Panc1 (cell line): ENCODE data around the gene LIPA. TPM values are rescaled to one million over a fixed set of nuclear protein-coding genes. Genes with fewer than 3 reads are reported as not detected.
A peak's percentile ranks its signal among the peaks of the same experiment; 100 is the strongest.

ENCODE experiments used
- ATAC-seq: fragments of 200-7000 bp; cut with Tn5 transposase; 2 replicates; pipeline ENCODE4 v1.9.1; 2020; ENCODE audit warnings: mild to moderate bottlenecking, moderate library complexity
- BruUV-seq: library from RNA; stranded (reverse); fragments of 400-500 nt; replicated peaks from 2 replicates; lab custom pipeline; 2021; lab: Mats Ljungman, UMichigan
- CTCF ChIA-PET: fragments of 300-600 bp; sonication (Branson Sonifier 250); formaldehyde crosslinking; loops from one replicate; lab custom pipeline; 2022; ENCODE audit warnings: antibody characterized with exemption; lab: Charles Lee
- POLR2A ChIA-PET: fragments of 300-600 bp; sonication (Branson Sonifier 250); formaldehyde crosslinking; loops from one replicate; lab custom pipeline; 2022; ENCODE audit warnings: antibody characterized with exemption; lab: Charles Lee
- DNase-seq: peaks from one replicate; pipeline ENCODE4 v3.0.0-alpha.2; 2010; ENCODE audit warnings: low read depth, low spot score
- H3K27ac ChIP-seq: 2 replicates; pipeline ENCODE4 v1.5.1; 2011; ENCODE audit warnings: mild to moderate bottlenecking, low read length, inconsistent platforms
- H3K27me3 ChIP-seq: fragments of 200-500 bp; sonication (Bioruptor generic); 2 replicates; pipeline ENCODE4 v1.6.0; 2014; ENCODE audit warnings: low read length, inconsistent platforms; ENCODE audit not compliant: control insufficient read depth, insufficient read depth
- H3K36me3 ChIP-seq: fragments of 200-500 bp; sonication (Bioruptor generic); 2 replicates; pipeline ENCODE4 v1.5.1; 2014; ENCODE audit warnings: inconsistent platforms, mild to moderate bottlenecking, low read length, moderate library complexity; ENCODE audit not compliant: control insufficient read depth, insufficient read depth
- H3K4me1 ChIP-seq: 2 replicates; pipeline ENCODE4 v1.5.1; 2011; ENCODE audit warnings: inconsistent platforms, mild to moderate bottlenecking, low read length, moderate library complexity; ENCODE audit not compliant: control insufficient read depth, insufficient read depth
- H3K4me3 ChIP-seq, 2 experiments: 2 replicates each; pipeline ENCODE4 v1.5.1; 2011 to 2012; ENCODE audit warnings: low read depth in 2 of 2, low read length in 2 of 2, mild to moderate bottlenecking in 2 of 2, inconsistent platforms in 1 of 2, moderate library complexity in 1 of 2
- H3K9me3 ChIP-seq: fragments of 200-500 bp; sonication (Bioruptor generic); 2 replicates; pipeline ENCODE4 v1.5.1; 2014; ENCODE audit warnings: low read depth, mild to moderate bottlenecking, inconsistent platforms, low read length, moderate library complexity; ENCODE audit not compliant: control insufficient read depth, insufficient read depth
- CTCF ChIP-seq: fragments of 450-650 bp; IDR thresholded peaks from 2 replicates; pipeline ENCODE4 v1.5.1; 2017; ENCODE audit warnings: mild to moderate bottlenecking
- POLR2AphosphoS5 ChIP-seq: IDR thresholded peaks from 2 replicates; pipeline ENCODE4 v1.6.1; 2012; ENCODE audit warnings: mild to moderate bottlenecking, low read depth, low read length, moderate library complexity
- SIN3A ChIP-seq: IDR thresholded peaks from 2 replicates; pipeline ENCODE4 v1.6.1; 2012; ENCODE audit warnings: low read depth, mild to moderate bottlenecking, low read length, moderate library complexity, borderline replicate concordance; ENCODE audit not compliant: insufficient read depth
- TCF7L2 ChIP-seq: IDR thresholded peaks from 2 replicates; pipeline ENCODE4 v1.6.1; 2011; ENCODE audit warnings: mild to moderate bottlenecking, low read depth, low read length, inconsistent platforms
- in situ Hi-C: cut with HindIII; loops from 2 replicates; pipeline ENCODE4 v1.10.0; 2016; ENCODE audit warnings: low sequenced_read_pairs, low pct_unique_long_range_greater_than_20kb
- intact Hi-C: fragments of 100-400 bp; cut with micrococcal nuclease; formaldehyde crosslinking; loops from one replicate; pipeline ENCODE4 v1.10.0; 2022; ENCODE audit not compliant: unreplicated experiment
- total RNA-seq: library from RNA; stranded (reverse); gene quantifications from one replicate; pipeline ENCODE4 v1.2.1, GENCODE V29; 2021; ENCODE audit not compliant: unreplicated experiment
- TF ChIP-seq, protein P1 (sequence below), 2 experiments: IDR thresholded peaks; 2 replicates each; pipeline ENCODE4 v1.6.1; 2011 to 2012; ENCODE audit warnings: low read depth in 2 of 2, control low read depth in 1 of 2, low read length in 1 of 2, mild to moderate bottlenecking in 1 of 2, moderate library complexity in 1 of 2; ENCODE audit not compliant: insufficient read depth in 1 of 2

LIPA gene
- total RNA-seq, 1 experiment from 2014 or later, result 172 TPM

GRCh38 chr10:89206402-89207180 is 45.0 kb downstream of the LIPA start:
- Histone ChIP-seq H3K4me3 (peak overlapping the region; percentile 40 to 61), H3K36me3 (no peaks in the 10 kb centered on the region), H3K4me1 (no peaks in the 10 kb centered on the region), H3K9me3 (no peaks in the 10 kb centered on the region), H3K27ac (no peak overlapping the region), H3K27me3 (peaks cover 25% of the 10 kb centered on the region)
- CTCF ChIA-PET, result interaction anchor here (0.6 kb wide), 1 partner anchor 274 kb away, joined by 3 read pairs; no protein-coding TSS in a partner anchor
- DNase-seq (no peak), ATAC-seq (peak; percentile 55)
- TF ChIP-seq POLR2AphosphoS5, result no peak
- TF ChIP-seq TCF7L2, result no peak
- TF ChIP-seq, protein P1, sequence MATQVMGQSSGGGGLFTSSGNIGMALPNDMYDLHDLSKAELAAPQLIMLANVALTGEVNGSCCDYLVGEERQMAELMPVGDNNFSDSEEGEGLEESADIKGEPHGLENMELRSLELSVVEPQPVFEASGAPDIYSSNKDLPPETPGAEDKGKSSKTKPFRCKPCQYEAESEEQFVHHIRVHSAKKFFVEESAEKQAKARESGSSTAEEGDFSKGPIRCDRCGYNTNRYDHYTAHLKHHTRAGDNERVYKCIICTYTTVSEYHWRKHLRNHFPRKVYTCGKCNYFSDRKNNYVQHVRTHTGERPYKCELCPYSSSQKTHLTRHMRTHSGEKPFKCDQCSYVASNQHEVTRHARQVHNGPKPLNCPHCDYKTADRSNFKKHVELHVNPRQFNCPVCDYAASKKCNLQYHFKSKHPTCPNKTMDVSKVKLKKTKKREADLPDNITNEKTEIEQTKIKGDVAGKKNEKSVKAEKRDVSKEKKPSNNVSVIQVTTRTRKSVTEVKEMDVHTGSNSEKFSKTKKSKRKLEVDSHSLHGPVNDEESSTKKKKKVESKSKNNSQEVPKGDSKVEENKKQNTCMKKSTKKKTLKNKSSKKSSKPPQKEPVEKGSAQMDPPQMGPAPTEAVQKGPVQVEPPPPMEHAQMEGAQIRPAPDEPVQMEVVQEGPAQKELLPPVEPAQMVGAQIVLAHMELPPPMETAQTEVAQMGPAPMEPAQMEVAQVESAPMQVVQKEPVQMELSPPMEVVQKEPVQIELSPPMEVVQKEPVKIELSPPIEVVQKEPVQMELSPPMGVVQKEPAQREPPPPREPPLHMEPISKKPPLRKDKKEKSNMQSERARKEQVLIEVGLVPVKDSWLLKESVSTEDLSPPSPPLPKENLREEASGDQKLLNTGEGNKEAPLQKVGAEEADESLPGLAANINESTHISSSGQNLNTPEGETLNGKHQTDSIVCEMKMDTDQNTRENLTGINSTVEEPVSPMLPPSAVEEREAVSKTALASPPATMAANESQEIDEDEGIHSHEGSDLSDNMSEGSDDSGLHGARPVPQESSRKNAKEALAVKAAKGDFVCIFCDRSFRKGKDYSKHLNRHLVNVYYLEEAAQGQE (IDR thresholded peaks at IDR 0.05; ENCODE audit: insufficient read depth in 1 of 2, low read depth in 2 of 2, low read length in 1 of 2), result no peak
- TF ChIP-seq SIN3A, result no peak
- TF ChIP-seq CTCF, result no peak
- in situ Hi-C loops (loop anchor here (25.0 kb wide), 1 partner anchor 194 kb away; no protein-coding TSS in a partner anchor), intact Hi-C loops (no loop called here)
- POLR2A ChIA-PET, result no interaction called here
- no TSS peak for BruUV-seq

GRCh38 chr10:89204621-89205185 is 46.9 kb downstream of the LIPA start:
- intact Hi-C loops (no loop called here), in situ Hi-C loops (loop anchor here (25.0 kb wide), 1 partner anchor 192 kb away; no protein-coding TSS in a partner anchor)
- no TSS peak for BruUV-seq
- Histone ChIP-seq H3K36me3 (no peaks in the 10 kb centered on the region), H3K4me3 (no peak overlapping the region), H3K9me3 (no peaks in the 10 kb centered on the region), H3K27ac (no peak overlapping the region), H3K27me3 (peaks cover 25% of the 10 kb centered on the region), H3K4me1 (no peaks in the 10 kb centered on the region)
- CTCF ChIA-PET, result no interaction called here
- no peak for ATAC-seq
- no peak for DNase-seq
- TF ChIP-seq SIN3A (no peak), TCF7L2 (no peak), POLR2AphosphoS5 (no peak), CTCF (no peak)
- TF ChIP-seq, protein P1 (IDR thresholded peaks at IDR 0.05; ENCODE audit: insufficient read depth in 1 of 2, low read depth in 2 of 2, low read length in 1 of 2), result no peak
- POLR2A ChIA-PET, result no interaction called here
